Stimulated activated CD4-positive, alpha-beta T cell treated with anti-CD3 and anti-CD28 coated beads, Interleukin-15, amount 100 ng/mL, for 48 hours (primary cell): ENCODE data around the gene SLC41A1.
"Not testable (repeated sequence)": the region's sequence is repeated elsewhere in the genome, so short reads cannot be mapped to it uniquely, and the experiment has no call there.

Source experiments
- DNase-seq, 2 donors: peaks; one replicate each; pipeline ENCODE4 v3.0.0-alpha.2; 2020; ENCODE audit warnings: low read depth in 2 of 2

Gene SLC41A1

DNA sequence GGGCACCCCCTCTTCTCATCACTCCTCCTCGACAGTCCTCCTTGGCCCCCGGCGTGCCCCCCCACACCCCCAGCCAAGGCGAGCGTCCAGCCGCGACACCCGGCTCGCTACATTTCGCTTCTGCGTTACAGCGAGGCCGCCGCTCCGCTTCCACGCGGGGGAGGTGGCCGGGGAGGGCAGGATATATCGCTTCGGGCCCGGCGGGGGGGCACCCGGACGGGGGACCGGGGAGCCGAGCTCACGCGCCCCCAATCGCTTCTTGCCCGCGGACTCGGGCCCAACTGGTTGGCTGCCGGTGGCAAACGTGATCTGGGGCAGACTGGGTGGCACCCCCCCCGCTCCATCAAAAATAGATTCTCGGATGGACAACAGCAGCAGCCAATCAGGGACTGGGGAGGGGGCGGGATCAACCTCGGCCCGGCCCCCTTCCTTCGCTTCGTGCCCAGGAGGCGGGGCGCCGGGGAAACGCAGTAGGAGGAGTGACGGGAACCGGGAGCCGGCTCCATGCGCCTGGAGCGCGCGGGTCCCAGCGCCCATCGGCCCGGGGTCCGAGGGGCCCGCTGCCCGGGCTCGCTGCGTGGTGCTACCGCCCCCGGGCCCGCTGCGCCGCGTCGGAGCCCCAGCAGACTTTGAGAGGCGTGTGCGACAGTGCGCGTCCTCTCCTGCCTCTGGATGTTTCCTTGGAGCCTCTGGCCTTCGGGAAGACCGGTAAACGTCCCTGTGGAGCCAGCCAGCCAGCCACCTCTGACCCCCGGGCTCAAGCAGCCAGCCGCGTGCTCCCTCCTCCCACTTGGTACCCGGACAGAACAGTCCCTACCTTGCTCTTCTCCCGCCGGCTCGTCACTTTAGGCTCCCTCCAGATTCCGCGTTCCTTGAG is at the start of gene SLC41A1:
SLC41A1 (minus strand) TSS at position 321 of the 877 bp plus-strand sequence. CDS start 2,757 bp downstream, outside the sequence.
- DNase-seq = peak; percentile 80 to 86

- no peak for DNase-seq
These were observed 48.5 kb upstream of the SLC41A1 start for GRCh38 chr1:205861540-205861939.

DNA sequence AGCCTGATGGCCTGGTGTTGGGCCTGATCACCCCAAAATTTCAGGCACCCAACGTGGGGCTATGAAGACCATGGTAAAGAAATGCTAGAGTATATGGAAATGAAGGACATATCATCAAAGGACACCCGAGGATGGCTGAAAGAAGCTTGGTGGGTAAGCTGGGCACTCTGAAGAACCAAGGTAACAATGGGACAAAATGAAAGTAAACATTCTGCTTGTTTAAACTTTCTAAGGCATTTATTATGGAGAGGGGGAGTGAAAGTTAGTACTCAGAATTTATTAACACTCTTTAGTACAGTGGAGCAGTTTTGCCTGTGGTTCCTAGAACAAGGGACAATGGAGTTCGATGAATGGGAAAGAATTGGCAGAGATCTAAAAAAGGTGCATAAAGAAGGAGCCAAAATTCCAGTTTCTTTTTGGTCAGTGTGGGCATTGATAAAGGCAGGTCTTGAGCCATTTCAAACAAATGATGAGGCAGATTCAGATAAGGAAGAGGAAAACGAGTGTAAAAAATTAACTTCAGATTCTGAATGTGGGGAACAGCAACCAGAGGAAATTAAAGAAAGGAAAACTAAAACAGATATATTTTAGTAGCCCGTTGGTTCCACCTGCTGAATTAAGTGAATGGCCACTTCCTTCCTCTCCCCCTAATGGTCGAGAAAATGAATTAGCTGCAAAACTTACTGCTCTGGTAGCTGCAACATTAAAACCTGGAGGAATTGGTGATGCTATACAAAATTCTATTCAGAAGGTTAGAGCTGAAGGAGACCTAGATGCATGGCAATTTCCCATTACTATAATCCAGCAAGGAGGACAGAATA is 45.4 kb upstream of the SLC41A1 start:
- no peak for DNase-seq

DNA sequence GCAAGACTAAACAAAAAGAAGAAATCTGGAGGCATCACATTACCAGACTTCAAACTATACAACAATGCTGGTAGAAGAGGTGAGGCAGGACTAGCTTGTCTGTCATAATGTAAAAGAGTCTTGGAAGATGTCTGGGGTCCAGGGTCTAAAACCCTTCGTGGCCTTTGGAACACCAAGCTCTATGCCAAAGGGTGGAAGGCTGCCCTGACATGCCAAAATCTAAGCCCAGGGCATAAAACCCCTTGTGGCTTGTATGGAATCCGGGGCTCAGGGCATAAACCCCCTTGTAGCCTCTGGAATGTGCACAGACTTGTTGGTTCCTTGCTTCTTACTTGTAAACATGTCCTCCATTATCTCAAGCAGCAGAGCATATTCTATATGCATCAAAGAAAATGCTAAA is 44.5 kb upstream of the SLC41A1 start:
- not testable (repeated sequence) for DNase-seq

GRCh38 chr1:205856433-205856832 is 43.4 kb upstream of the SLC41A1 start:
- DNase-seq = no peak

- DNase-seq = no peak
These were observed 40.0 kb upstream of the SLC41A1 start for GRCh38 chr1:205852969-205853368.

DNA sequence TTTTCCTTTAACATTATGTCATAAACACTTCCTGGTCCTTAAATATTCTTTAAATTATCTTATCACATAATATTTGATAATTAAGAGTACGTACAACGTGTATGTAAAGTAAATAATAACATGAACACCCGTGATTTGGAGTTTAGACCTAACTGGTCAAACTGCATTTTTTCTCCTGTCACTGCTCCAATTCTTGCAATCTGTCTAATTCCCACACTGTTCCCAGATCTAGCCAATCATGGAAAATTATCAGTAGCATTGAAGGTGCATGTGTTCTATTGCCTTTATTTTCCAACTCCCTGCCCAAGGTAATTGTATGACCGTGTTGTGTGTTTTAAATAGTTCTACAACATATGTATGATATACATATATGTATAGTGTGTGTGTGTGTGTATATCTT is 39.0 kb upstream of the SLC41A1 start:
- DNase-seq = no peak

DNA sequence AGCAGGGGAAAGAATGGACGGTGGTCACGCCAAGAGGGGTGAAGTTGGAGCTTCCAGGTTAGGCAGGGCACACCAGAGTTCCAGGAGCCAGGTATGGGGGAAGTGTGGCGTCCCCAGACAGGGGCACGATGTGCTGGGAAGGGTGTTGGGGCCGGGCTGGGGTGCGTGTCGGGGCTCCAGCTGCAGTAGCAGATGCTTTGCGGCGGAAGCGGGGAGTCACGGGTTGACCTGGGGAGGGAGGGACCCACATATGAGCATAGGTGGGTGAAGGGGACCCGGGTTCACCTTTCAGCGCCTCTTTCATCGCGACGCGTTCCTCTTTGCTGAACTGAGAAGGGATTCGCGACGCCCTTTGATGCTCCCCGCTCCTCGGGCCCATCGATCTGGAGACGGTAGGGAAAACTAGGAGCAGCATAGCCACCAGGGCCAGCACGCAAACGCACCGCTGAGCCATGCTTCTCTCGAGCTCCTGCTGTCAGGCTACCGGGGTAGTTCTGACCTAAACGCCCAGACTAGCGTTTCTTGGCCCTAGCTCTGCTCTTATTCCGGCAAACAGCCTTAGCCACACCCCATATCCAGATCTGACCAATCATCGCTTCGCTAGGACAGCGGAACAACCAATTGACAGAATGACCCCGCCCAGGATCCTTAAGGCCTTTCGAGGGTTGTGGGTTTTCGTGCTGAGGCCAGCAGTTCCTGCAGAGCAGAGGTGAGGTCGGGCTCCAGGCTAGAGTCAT is 36.8 kb upstream of the SLC41A1 start, which contains the start of gene PM20D1:
PM20D1 (minus strand) TSS at position 514 of the 737 bp plus-strand sequence; CDS start at position 454, 60 bp downstream.
- peak; percentile 54 to 81 for DNase-seq

DNA sequence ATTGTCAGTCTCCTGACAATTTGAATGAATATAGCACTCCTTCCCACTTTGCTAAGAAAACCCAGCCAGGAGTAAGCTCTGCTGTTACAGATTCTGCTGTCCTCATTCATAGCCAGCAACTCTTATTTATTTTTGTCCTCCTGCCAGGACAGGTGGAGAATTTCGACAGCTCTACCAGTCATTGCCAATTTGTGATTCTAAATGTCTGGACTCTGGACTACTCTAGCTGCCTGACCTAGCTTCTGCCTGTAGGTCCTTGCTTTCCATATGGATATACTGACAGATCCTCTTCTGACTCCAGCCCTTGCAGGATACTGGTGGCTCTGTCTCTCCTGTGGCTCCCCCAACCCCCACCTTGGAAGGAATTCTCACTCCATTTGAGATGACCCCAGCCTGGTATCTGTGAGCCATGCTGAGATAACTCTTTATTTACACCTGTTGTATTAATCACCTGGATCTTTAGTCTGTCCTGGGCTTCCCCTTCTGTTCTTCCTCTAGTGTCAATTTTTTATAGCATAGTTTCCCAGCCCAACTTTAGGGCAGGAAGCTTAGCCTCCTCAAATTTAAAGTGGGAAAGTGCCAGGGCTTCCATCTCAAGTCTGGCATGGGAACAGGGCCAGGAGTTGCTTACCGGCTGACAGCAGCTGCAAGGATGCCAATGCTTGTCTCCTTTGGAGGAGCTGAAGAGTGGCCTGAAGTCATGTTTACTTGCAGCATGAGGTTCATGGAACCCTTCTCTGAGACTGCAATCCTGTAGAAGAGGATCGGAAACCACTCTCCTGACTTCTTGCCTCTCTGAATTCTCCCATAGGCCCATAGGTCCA is 30.2 kb upstream of the SLC41A1 start:
- no peak for DNase-seq

GRCh38 chr1:205842229-205842628 is 29.2 kb upstream of the SLC41A1 start:
- no peak for DNase-seq

- DNase-seq = no peak
These were observed 27.3 kb upstream of the SLC41A1 start for GRCh38 chr1:205840146-205840923.

DNA sequence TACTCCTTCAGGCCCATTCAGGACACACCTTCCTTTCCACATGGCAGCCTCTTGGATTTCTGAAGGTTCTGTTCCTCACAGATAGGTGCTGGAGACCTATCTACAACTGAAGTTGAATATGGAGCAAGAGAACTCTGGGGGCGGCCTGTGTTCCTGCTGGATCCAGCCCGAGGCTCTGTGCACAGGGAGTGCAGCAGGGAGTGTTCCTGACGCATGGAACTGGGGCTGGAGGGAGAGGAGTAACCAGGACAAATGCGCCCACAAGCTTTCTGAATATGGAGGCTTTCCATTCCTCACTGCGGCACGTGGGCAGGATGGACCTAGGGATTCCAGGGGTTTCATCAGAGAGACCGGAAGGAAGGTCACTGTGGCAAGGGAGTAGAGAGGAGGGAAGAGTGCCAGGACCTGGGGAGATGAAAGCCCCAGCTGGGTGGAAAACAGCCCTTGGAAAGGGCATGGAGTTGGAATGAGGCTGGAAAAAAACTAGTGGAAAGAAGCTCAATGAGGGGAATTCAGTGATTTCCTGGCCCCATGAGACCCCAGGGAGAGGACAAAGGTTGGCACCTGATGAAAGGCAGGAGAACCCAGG is 24.5 kb upstream of the SLC41A1 start:
- no peak for DNase-seq

GRCh38 chr1:205834751-205835150 is 21.8 kb upstream of the SLC41A1 start:
- DNase-seq = no peak

GRCh38 chr1:205832326-205832751 is 19.3 kb upstream of the SLC41A1 start:
- DNase-seq = no peak

DNA sequence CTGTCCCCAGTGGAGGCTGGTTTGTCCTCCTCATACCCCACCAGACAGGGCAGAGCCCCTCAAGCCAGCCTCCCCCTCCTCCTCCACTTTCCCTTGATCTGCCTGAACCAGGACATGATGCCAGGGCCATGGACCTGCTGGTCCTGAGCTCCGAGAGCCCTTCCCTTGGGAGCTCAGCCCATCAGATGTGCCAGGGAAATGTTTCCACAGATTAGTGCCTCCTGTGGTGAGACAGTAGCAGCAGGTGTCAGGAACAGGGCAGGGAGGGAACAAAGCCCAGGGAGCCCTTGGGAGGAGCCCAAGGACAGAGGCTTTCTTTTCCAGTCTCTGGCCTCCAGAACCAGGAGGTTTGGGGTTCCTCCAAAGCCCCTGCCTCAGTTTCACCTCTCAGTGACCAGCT is 14.6 kb upstream of the SLC41A1 start:
- no peak for DNase-seq

GRCh38 chr1:205826995-205827394 is 14.0 kb upstream of the SLC41A1 start:
- no peak for DNase-seq

- DNase-seq = no peak
These were observed 13.2 kb upstream of the SLC41A1 start for GRCh38 chr1:205826016-205826806.

GRCh38 chr1:205824180-205824579 is 11.2 kb upstream of the SLC41A1 start:
- no peak for DNase-seq

DNA sequence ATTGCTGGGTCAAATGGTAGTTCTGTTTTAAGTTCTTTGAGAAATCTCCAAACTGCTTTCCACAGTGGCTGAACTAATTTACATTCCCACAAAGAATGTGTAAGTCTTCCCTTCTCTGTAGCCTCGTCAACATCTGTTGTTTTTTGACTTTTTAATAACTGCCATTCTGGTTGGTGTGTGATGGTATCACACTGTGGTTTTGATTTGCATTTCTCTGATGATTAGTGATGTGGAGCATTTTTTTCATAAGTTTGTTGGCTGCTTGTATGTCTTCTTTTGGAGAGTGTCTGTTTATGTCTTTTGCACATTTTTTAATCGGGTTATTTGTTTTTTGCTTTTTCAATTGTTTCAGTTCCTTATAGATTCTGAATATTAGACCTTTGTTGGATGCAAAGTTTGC is 10.3 kb upstream of the SLC41A1 start:
- DNase-seq = not testable (repeated sequence)
